Mucosa of descending colon (tissue), 3 donors: Measurements from ENCODE around the gene DCN. TPM values are rescaled to one million over a fixed set of nuclear protein-coding genes. Genes with fewer than 3 reads are reported as not detected.

ENCODE experiments used
- ATAC-seq: fragments of 200-7000 bp; cut with Tn5 transposase; one replicate; pipeline ENCODE4 v1.9.1; 2020; ENCODE audit warnings: mild to moderate bottlenecking, moderate library complexity
- DNase-seq, 3 donors: peaks; one replicate each; pipeline ENCODE4 v3.0.0-alpha.2; 2020
- H3K36me3 ChIP-seq: fragments of 200-600 bp; one replicate; pipeline ENCODE4 v1.8.0; 2021; ENCODE audit warnings: low read depth, mild to moderate bottlenecking
- H3K4me1 ChIP-seq: fragments of 200-600 bp; one replicate; pipeline ENCODE4 v1.8.0; 2021; ENCODE audit warnings: low read depth, mild to moderate bottlenecking
- H3K4me3 ChIP-seq: fragments of 200-600 bp; one replicate; pipeline ENCODE4 v1.8.0; 2021; ENCODE audit warnings: mild to moderate bottlenecking
- H3K9me3 ChIP-seq: fragments of 200-600 bp; one replicate; pipeline ENCODE4 v1.8.0; 2021; ENCODE audit warnings: mild to moderate bottlenecking
- intact Hi-C, 2 donors: fragments of 100-400 bp; cut with DNase I in 1 of 2; cut with micrococcal nuclease in 1 of 2; formaldehyde crosslinking; loops; one replicate each; pipeline versions ENCODE4 v1.11.0 to v1.11.1; 2022; cut with DNase I, micrococcal nuclease
- total RNA-seq, 3 donors: library from RNA; stranded (reverse); fragmentation: NEBNext Ultra II Directional in 2 of 3; extraction: Animal tissue kit (Norgen Biotek cat#: 25700) in 2 of 3; gene quantifications; one replicate each; pipeline versions ENCODE4 v1.2.1 to v1.2.4, GENCODE V29; 2021 to 2023
- TF ChIP-seq, protein P1 (sequence below): fragments of 200-600 bp; IDR thresholded peaks from one replicate; pipeline ENCODE4 v1.8.0; 2022; ENCODE audit warnings: antibody characterized with exemption, mild to moderate bottlenecking
- donor health status: DM: no; HTN: no; CAD: no; lungs with moderate emphysema.
- donor health status: DM: no; HTN: no; CAD: no.
- donor health status: DM: no; HTN: yes; CAD: no.

Gene DCN
- total RNA-seq, 3 donors from 2014 or later: 91.0 to 705 (median 315) TPM

DNA sequence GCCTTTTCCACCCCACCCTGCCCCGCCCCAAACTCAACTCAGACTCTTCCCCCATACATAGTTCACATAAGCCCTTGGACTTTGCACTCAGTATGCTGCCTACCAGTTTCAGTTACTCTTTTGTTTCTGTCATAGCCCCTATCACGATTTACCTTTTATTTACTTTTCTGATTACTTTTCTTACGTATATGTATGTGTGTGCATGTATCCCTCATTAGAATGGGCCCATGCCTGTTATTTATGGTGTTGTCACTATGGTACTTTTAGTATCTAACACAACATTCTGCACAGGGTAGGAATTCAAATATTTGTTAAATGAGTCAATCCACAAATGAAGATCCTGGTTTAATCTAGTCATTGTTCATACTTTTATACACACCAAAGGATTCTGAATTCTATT is 54.9 kb downstream of the DCN start:
- Histone ChIP-seq H3K36me3 (no peaks in the 10 kb centered on the region), H3K4me3 (no peak overlapping the region), H3K9me3 (no peaks in the 10 kb centered on the region), H3K4me1 (no peaks in the 10 kb centered on the region)
- ATAC-seq: peak; percentile 89
- intact Hi-C loops: no loop called here
- peak in 1 of 3 donors; percentile 42 for DNase-seq
- TF ChIP-seq, protein P1, sequence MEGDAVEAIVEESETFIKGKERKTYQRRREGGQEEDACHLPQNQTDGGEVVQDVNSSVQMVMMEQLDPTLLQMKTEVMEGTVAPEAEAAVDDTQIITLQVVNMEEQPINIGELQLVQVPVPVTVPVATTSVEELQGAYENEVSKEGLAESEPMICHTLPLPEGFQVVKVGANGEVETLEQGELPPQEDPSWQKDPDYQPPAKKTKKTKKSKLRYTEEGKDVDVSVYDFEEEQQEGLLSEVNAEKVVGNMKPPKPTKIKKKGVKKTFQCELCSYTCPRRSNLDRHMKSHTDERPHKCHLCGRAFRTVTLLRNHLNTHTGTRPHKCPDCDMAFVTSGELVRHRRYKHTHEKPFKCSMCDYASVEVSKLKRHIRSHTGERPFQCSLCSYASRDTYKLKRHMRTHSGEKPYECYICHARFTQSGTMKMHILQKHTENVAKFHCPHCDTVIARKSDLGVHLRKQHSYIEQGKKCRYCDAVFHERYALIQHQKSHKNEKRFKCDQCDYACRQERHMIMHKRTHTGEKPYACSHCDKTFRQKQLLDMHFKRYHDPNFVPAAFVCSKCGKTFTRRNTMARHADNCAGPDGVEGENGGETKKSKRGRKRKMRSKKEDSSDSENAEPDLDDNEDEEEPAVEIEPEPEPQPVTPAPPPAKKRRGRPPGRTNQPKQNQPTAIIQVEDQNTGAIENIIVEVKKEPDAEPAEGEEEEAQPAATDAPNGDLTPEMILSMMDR: no peak

DNA sequence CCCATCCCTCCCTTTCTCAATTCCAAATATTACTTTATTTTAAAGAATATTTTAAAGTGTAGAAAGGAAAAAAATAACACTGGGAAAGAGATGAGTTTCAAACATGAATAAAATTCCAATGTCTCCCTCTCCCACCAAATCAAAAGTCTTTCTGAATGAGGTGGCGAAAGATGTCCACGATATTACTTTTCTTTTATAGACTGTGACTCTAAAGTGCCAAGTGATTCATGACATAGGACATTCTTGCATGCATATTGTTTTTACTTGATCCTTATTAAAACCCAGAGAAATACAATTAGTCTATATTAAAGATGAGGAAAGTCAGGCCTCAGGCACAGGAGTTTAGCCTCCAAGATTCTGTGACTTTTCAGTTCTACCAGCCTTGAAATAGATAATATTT is 55.3 kb downstream of the DCN start:
- DNase-seq (no peak), ATAC-seq (no peak)
- intact Hi-C loops: no loop called here
- H3K4me1 ChIP-seq: no peaks in the 10 kb centered on the region
- H3K36me3 ChIP-seq: no peaks in the 10 kb centered on the region
- TF ChIP-seq, protein P1: no peak
- no peaks in the 10 kb centered on the region for H3K9me3 ChIP-seq
- H3K4me3 ChIP-seq: no peak overlapping the region

DNA sequence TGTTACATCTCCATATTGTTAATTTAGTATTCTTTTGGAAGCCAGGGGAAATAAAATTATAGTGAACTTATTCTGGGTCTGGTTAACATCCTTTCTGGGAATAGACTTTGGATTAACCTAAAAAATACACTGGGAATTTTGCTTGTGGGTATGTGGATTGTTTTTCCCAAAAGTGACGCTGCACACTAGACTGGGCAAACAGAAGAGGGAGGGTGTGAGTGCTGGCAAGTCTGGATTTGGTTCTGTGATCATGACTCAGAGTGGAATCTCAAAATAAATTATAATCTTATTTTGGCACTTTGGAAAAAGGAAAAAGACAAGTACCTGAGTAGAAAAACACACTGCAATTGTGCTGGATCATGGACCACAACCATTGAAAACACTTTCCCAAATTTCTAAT is 56.1 kb downstream of the DCN start:
- H3K9me3 ChIP-seq: no peaks in the 10 kb centered on the region
- ATAC-seq: no peak
- TF ChIP-seq, protein P1: no peak
- H3K36me3 ChIP-seq: no peaks in the 10 kb centered on the region
- DNase-seq: no peak
- H3K4me1 ChIP-seq: no peaks in the 10 kb centered on the region
- intact Hi-C loops: no loop called here
- H3K4me3 ChIP-seq: no peak overlapping the region

DNA sequence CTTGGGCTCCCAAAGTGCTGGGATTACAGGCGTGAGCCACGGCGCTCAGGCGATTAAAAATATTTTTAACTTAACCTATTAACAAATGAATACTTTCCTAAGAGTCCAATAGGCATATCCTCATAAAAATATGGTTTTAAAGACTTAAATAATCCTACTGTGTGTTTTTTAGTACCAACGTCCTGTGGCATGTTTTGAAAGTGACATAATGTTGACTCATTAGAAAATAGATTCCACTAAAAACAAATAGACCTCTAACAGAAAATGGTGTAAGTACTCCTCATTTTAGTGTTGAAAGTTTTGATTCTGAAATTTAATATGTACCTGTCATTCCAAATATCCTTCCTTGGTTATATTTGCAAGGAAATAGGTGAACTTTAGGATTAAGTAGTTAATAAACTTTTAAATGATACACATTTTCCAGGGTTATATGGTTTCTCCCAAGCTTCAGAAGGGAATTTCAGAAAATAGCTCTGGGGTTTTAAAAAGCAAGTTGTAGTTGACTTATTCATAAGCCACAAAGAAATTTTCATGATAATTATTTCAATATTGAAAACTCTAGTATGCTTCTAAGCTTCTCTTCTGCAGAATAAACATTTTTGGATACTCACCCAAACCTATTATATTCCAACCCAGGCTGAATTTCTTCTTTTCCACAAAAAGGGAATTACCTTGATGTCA is 59.2 kb downstream of the DCN start:
- intact Hi-C loops: no loop called here
- Histone ChIP-seq H3K4me3 (no peak overlapping the region), H3K4me1 (no peaks in the 10 kb centered on the region), H3K36me3 (no peaks in the 10 kb centered on the region), H3K9me3 (no peaks in the 10 kb centered on the region)
- ATAC-seq: no peak
- TF ChIP-seq, protein P1: no peak
- no peak for DNase-seq

DNA sequence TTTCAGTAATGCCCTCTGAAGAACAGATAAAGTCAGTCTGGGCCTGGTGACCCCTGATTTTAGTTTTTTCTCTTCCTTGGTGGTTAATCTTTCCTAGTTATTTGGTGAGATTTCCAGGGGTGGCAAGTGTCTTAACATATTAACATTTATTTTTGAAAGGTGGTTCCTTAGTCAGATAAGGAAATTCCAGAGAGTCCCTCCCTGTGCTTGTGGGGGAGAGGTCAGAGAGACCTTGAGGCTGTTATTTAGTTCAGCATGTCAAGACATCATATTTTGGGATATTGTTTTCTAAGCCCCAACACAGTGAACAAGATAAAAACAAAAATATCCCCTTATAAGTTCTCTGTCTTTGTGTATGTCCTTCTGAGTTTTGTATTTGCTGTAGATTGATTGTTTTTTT is 61.8 kb downstream of the DCN start:
- ATAC-seq (no peak), DNase-seq (no peak)
- no peak overlapping the region for H3K4me3 ChIP-seq

More for the DNA sequence above, 61.8 kb downstream of the DCN start:
- H3K9me3 ChIP-seq: no peaks in the 10 kb centered on the region
- H3K36me3 ChIP-seq: no peaks in the 10 kb centered on the region
- TF ChIP-seq, protein P1: no peak
- intact Hi-C loops: no loop called here
- H3K4me1 ChIP-seq: no peaks in the 10 kb centered on the region
